SKM-1 treated with dmso at 0.1 percent for 144 hours (cell line): Measurements from ENCODE around the gene IQCC.

Source experiments
- DNase-seq: peaks from one replicate; lab custom pipeline; 2025; ENCODE audit not compliant: unreplicated experiment; lab: John Stamatoyannopoulos, UW

The IQCC gene

GRCh38 chr1:32221980-32222755, 16.7 kb downstream of the IQCC start, which contains the start of the genes EIF3I and TMEM234:
Gene EIF3I, plus strand, starts transcription at chr1:32222407. Its CDS starts 35 bp downstream, at chr1:32222442.
Gene TMEM234, minus strand, starts transcription at chr1:32222353. Its CDS starts 31 bp downstream, at chr1:32222322.
- DNase-seq, result peak; percentile 90

DNA sequence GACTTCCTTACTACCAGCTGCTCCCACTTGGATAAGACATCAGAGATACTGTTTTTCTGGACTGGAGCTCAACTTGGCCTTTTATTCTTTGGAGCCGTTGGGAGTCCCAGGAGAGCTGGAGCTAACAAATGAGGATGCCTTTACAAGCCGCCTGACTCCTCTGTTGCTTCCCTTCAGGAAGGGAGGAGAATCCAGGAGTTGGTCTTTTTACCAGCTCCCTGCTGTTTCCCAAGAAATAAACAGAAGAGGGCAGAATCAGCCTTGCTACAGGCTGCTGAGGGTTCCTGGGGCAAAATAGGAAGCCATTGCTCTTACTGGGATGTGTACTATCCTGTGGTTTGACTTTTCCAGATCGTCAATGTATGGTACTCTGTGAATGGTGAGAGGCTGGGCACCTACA, 18.2 kb downstream of the IQCC start:
- no peak for DNase-seq

GRCh38 chr1:32224285-32224684, 18.8 kb downstream of the IQCC start:
- DNase-seq, result no peak

- no peak for DNase-seq
Observed at GRCh38 chr1:32228771-32229170, 23.3 kb downstream of the IQCC start.

DNA sequence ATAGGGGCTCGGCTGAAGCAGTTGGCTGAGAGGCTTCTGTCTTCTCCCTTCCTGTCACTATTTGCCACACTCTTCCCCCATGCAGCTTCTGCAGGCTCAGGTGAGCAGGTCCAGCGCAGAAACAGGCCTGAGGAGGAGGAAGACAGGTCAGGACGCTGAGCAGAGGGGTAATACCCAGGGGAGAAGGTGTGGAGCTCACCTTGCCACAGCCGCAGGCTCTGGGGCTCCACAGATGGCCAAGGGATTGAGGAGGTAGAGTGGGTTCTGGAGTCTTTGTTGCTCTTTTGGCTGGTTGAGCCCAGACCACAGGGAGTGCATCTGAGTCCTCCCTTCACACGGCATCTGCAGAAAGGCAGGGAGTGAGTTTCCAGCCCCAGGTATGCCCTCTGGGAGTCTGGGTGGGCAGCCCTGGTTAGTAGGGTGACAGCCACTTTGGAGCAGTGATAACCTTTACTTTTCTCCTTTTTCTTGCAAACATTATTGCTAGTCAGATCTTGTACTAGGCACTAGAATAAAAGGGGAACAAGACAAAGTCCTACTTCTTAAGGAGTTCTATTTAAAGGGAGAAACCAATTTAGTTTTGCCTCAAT, 26.5 kb downstream of the IQCC start:
- no peak for DNase-seq

GRCh38 chr1:32232558-32233304, 27.3 kb downstream of the IQCC start:
- DNase-seq, result no peak

- no peak for DNase-seq
Observed at GRCh38 chr1:32234792-32235191, 29.3 kb downstream of the IQCC start.

- no peak for DNase-seq
Observed at GRCh38 chr1:32239337-32239736, 33.9 kb downstream of the IQCC start.

- no peak for DNase-seq
Observed at GRCh38 chr1:32239790-32240139, 34.3 kb downstream of the IQCC start.

DNA sequence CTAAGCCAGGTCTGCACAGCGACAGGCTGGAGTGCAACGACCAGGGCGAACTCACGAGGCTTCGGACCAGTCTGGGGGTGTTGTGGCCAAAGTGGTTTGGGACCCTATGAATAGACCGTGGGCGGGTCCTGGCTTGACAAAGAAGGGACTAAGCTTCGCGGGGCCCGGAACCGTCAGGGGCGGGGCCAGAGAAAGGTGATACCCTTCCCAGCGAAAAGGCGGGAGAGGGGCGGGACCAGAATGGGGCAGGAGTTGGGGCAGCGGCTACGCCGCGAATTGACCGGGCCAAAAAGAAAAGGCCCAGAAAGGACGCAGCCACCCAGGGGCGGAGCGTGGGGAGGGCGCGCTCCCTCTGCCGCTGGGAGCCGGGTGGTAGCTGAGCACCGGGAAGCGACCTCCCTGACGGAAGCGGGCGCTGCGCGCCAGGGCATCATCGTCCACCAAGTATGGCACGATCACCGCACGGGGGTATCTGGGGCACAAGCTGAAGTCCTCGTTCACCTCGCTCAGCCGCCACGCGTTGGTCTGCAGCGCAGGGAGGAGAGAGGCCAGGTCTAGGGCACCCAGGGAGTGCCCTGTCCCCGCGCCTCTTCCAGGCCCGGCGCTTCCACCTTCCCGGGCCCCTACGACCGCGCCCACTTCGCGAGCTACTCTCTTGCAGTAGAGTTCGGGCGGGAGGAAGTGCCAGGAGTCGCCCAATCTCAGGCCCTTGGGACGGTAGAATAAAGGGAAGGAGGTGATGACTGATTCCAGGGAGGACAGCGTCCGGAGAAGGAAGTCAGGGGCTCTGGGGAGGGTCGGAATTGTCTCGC, 34.9 kb downstream of the IQCC start:
- peak; percentile 34 for DNase-seq

DNA sequence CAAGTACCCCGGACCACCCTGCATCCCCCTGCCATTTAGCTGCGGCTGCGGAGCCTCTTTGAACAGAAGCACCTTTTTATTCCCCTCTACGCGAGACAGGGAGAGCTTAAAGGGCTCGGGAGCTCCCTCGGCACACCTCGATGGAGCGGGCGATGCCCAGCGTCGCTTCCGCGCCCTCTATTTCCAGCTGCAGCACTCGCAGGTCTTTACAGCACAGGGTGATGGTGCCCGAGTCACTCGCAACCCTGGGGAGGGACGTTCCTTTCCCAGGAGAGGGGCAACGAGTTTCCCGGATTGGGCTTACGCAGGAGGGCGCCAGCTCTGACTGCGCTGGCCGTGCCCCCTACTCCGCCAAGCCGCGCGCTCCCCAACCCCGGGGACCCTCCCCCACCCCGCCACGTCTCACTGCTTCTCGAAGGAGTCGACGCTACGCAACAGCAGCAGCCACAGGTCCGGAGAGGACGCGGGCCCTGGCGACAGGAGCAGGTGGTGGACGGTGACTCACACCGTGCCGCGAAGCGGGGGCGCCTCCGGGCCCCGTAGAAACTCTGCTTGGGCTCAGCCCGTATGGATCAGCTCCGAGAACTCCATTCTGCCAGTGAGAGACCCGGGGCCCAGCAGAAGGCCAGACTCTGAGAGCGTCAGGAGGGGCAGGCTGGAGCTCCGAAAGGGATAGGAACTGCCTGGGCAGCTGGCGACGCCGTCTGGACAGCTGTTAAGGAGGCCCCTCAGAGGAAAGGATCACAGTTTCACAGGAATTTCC, 35.7 kb downstream of the IQCC start:
- no peak for DNase-seq

DNA sequence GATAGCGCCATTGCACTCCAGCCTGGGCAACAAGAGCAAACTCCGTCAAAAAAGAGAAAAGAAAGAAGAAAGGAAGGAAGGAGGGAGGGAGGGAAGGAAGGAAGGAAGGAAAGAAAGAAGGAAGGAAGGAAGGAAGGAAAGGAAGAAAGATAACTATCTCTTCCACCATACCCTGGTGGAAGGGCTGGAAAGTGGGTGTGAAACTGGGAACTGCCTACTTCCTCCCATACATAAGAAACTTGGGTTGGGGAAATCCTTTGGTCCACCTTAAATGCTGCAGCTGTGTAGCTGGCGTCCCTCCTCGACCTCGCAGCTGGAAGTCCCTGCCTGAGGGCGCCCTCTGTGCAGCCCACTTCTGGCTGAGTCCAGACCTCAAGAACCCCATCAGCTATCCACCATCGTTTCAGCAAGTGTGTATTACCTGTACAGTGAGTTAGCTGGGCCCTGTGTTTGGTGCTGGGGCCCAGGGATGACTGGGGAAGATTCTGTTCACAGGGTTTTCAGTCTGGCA, 36.9 kb downstream of the IQCC start:
- peak; percentile 18 for DNase-seq

- no peak for DNase-seq
Observed at GRCh38 chr1:32246888-32247273, 41.4 kb downstream of the IQCC start, which contains the start of gene FAM167B. Gene FAM167B, plus strand, starts transcription at chr1:32247222. Its CDS starts 200 bp downstream, at chr1:32247422.

DNA sequence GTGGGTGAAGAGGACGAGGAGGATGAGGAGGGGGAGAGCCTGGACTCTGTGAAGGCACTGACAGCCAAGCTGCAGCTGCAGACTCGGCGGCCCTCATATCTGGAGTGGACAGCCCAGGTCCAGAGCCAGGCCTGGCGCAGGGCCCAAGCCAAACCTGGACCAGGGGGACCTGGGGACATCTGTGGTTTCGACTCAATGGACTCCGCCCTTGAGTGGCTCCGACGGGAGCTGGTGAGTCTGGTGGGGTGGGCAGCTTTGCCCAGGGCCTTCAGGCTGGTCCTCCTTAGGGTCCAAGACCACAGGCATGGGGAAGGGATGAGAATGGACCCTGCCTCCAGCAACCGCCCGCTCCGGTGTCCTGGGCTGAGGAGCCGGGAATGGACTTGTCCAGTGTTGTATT, 42.0 kb downstream of the IQCC start:
- no peak for DNase-seq

DNA sequence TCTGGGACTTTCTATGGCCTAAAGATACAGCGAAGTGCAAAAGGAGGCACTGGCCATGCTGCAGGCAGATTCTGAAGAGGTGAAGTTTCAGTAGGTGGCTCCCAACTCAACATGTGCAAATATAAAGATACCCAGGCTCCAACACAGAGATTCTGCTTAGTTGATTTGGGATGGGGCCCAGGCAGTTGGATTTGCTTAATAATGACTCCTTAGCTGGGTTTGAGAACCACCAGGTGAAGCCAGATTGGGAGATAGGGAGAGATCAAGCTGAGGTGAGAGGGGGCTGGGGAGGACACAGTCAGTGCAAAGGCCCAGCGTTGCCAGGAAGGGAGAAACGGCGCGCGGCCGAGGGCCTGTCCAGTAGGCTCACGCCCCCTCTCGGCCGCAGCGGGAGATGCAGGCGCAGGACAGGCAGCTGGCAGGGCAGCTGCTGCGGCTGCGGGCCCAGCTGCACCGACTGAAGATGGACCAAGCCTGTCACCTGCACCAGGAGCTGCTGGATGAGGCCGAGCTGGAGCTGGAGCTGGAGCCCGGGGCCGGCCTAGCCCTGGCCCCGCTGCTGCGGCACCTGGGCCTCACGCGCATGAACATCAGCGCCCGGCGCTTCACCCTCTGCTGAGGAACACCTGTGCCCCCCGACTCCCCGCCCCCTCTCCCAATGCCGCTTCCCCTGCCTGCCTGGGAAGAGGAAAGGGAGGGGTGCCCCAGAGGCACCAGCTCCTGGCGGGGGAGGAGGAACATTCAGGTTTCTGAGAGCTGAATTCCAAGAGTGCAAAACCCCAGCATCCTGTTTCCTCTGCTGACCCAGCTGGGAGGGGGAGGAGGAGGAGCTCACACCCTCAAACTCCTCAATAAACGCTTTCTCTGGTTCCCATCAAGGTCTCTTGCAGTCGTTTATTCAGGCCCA, 42.8 kb downstream of the IQCC start:
- DNase-seq, result no peak

DNA sequence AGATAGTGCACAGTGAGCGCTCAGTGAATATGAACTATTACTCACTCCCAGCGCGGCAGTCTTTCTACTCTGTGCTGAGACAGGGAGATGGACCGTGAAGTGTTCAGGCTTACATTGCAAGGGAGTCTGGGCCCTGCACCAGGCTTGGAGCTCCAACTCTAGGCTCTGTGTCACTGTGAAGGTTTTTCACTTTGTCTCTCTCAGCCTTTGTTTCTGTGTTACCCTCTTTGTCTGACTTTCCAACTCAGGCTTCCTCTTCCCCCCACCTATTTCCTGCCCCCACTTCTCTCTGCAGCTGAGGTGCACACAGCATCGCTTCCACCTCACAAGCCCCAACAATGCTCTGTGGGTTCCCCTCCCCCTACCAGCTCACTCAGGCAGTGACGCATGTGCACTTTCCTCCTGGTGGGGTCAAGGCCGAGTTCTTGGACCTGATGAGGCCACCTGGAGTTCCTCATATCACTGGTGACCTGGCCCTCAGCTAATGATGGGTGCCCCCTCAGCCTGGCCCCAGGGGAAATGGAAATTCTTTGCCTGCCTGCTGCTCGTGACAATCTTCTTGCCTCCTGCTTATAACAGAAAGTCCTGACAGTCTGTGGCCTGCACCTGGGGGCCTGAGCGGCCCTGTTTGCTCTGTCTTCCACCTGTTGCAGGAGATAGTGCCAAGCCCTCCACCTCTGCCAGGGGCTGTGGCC, 44.5 kb downstream of the IQCC start:
- DNase-seq, result peak; percentile 70

DNA sequence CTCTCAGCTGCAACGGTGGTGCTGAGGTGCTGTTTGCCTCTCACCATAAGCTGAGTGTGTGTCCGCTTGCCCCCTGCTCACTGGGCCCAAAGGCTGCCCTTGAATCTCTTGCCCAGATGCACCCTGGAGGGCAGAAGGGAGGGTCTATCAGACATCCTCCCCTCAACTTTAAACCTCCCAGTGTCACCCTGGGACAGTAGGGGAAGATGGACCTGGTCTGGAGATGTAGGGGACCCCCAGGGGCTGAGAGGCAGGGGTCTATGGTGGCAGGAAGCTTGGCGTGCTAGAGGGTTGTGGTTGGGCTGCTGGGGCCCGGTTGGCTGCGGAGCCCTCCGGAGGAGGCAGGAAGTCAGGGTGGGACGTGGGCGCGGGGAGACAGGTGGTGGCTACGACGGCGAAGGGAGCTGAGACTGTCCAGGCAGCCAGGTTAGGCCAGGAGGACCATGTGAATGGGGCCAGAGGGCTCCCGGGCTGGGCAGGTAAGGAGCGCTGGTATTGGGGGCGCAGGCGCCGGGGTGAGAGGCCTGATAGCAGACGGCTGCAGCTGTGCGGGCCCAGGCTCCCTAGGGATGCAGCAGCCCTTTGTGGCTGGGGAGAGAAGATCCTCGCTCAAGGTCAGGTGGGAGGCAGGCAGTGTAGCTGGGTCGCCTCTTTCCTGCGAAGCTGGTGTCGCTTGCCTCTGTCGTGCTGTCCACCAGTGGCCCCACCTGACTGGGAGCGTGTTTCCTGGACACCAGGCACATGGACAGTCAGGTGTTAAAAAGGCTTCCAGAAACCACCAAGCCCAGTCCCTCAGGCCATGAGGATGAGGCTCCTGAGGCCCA, 45.6 kb downstream of the IQCC start, which contains the start of gene LCK:
TSS of gene LCK (plus strand) at position 373 of the 824 bp plus-strand sequence. CDS start 23,065 bp downstream, outside the sequence.
- no peak for DNase-seq
